ENCODE measurements around the gene NR2E1. TPM values are rescaled to one million over a fixed set of nuclear protein-coding genes. Genes with fewer than 3 reads are reported as not detected.

The NR2E1 gene
- total and polyA plus RNA-seq, 2 of the 4 experiments (the other 2 are of a cell fraction) = not detected

DNA sequence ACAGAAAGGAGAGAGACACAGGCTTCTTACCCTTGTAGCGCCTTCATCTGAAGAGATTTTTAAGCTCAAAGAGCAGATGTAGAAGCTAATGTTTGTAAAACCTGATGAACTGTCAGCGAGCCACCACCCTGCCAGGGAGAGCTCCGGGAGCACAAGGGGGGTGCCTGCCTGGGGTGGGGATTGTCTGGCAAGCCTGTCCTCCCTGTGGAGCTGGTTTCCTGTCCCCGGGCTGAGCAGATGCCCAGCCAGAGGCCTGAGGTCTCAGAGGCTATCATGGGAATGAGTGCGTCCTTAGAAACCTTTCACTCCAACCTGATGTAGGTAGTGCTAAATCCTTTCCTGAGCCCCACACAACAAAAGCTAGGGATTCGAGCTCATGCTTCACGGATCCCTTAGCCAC, 41.9 kb upstream of the NR2E1 start:
- intact Hi-C loops (cut with micrococcal nuclease) = no loop called here
- H4K20me1 ChIP-seq (ENCODE audit: insufficient read depth, low read length) = no peaks in the 10 kb centered on the region
- H3K27me3 ChIP-seq (ENCODE audit: control insufficient read depth, insufficient read depth, low read length) = peaks cover 80% of the 10 kb centered on the region
- DNase-seq (no peak), ATAC-seq (ENCODE audit: low read depth) (no peak)
- ChIA-PET CTCF (no interaction called here), POLR2A (ENCODE audit: unreplicated experiment) (no interaction called here)
- H3K56ac ChIP-seq (ENCODE audit: extremely low read depth, insufficient read depth, low read length) = no peak overlapping the region
- H3K23ac ChIP-seq (ENCODE audit: low read depth, low read length) = no peak overlapping the region
- H3K9me1 ChIP-seq (ENCODE audit: insufficient read depth, low read length) = no peaks in the 10 kb centered on the region
- in situ Hi-C loops (cut with MboI; ENCODE audit: low sequenced_read_pairs) = no loop called here
- H3K18ac ChIP-seq (ENCODE audit: low read depth, low read length) = no peak overlapping the region
- no peaks in the 10 kb centered on the region for H3K4me1 ChIP-seq (ENCODE audit: control insufficient read depth, insufficient read depth, low read length)
- H4K91ac ChIP-seq (ENCODE audit: insufficient read depth, low read depth, low read length) = no peak overlapping the region
- no peak overlapping the region for H2AK5ac ChIP-seq (ENCODE audit: low read depth, low read length)
- no peak overlapping the region for H2AK9ac ChIP-seq (replicated peaks; ENCODE audit: low read depth, low read length, poor library complexity)
- H3K4ac ChIP-seq (ENCODE audit: low read depth, low read length) = no peak overlapping the region
- H2BK15ac ChIP-seq (ENCODE audit: low read depth, low read length) = no peak overlapping the region
- no peak overlapping the region for H4K5ac ChIP-seq (ENCODE audit: low read depth, low read length)
- H3K4me2 ChIP-seq (ENCODE audit: low read depth, low read length) = no peak overlapping the region
- no peak overlapping the region for H3K27ac ChIP-seq (ENCODE audit: insufficient read depth, low read length)
- no peak overlapping the region for H4K8ac ChIP-seq (ENCODE audit: low read depth in 2 of 2, low read length in 2 of 2)
- no peak overlapping the region for H2BK120ac ChIP-seq (ENCODE audit: low read depth, low read length)
- WGBS, 2 experiments (ENCODE audit: extremely low coverage in 2 of 2, insufficient read length in 1 of 2) = no CpG with 5 or more reads among the region's 7 CpGs
- H3K4me3 ChIP-seq (ENCODE audit: insufficient read depth, low read depth, low read length) = no peak overlapping the region
- BruUV-seq (replicated peaks) = no TSS peak
- TF ChIP-seq, protein P1, sequence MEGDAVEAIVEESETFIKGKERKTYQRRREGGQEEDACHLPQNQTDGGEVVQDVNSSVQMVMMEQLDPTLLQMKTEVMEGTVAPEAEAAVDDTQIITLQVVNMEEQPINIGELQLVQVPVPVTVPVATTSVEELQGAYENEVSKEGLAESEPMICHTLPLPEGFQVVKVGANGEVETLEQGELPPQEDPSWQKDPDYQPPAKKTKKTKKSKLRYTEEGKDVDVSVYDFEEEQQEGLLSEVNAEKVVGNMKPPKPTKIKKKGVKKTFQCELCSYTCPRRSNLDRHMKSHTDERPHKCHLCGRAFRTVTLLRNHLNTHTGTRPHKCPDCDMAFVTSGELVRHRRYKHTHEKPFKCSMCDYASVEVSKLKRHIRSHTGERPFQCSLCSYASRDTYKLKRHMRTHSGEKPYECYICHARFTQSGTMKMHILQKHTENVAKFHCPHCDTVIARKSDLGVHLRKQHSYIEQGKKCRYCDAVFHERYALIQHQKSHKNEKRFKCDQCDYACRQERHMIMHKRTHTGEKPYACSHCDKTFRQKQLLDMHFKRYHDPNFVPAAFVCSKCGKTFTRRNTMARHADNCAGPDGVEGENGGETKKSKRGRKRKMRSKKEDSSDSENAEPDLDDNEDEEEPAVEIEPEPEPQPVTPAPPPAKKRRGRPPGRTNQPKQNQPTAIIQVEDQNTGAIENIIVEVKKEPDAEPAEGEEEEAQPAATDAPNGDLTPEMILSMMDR (conservative IDR thresholded peaks at IDR 0.05; ENCODE audit: low read depth, low read length) = no peak
- TF ChIP-seq POLR2A (IDR thresholded peaks at IDR 0.05; ENCODE audit: low read depth, low read length) (no peak), RCOR1 (IDR thresholded peaks at IDR 0.05; ENCODE audit: insufficient replicate concordance, low read length) (no peak), MAFK (IDR thresholded peaks at IDR 0.05; ENCODE audit: low read depth, low read length) (no peak), MXI1 (IDR thresholded peaks at IDR 0.05; ENCODE audit: borderline replicate concordance, low read depth, low read length) (no peak), RAD21 (IDR thresholded peaks at IDR 0.05; ENCODE audit: low read length) (no peak), CEBPB (IDR thresholded peaks at IDR 0.05; ENCODE audit: low read depth, low read length) (no peak)
- peaks cover 6% of the 10 kb centered on the region for H3K9me3 ChIP-seq (ENCODE audit: control insufficient read depth, insufficient read depth, low read length)
- H3K79me1 ChIP-seq (ENCODE audit: low read depth in 1 of 2, low read length in 2 of 2) = no peaks in the 10 kb centered on the region
- dilution Hi-C loops (cut with HindIII; ENCODE audit: low sequenced_read_pairs, unreplicated experiment) = no loop called here
- no peak overlapping the region for H2BK20ac ChIP-seq (ENCODE audit: low read depth, low read length)
- no peak overlapping the region for H3K14ac ChIP-seq (replicated peaks; ENCODE audit: low read depth, low read length)
- H3K36me3 ChIP-seq (ENCODE audit: control insufficient read depth, insufficient read depth, low read length) = no peaks in the 10 kb centered on the region
- H2BK5ac ChIP-seq (ENCODE audit: low read depth, low read length, poor library complexity, severe bottlenecking) = no peak overlapping the region
- H3K9ac ChIP-seq (ENCODE audit: low read depth, low read length) = no peak overlapping the region
- no peak overlapping the region for H2AFZ ChIP-seq (replicated peaks; ENCODE audit: low read length, poor library complexity)

All from IMR-90 (cell line).